NCI-H69 (cell line): Measurements from ENCODE around the gene TMEM18.

Experiments
- DNase-seq: peaks from one replicate; lab custom pipeline; 2025; lab: John Stamatoyannopoulos, UW

TMEM18 gene

DNA sequence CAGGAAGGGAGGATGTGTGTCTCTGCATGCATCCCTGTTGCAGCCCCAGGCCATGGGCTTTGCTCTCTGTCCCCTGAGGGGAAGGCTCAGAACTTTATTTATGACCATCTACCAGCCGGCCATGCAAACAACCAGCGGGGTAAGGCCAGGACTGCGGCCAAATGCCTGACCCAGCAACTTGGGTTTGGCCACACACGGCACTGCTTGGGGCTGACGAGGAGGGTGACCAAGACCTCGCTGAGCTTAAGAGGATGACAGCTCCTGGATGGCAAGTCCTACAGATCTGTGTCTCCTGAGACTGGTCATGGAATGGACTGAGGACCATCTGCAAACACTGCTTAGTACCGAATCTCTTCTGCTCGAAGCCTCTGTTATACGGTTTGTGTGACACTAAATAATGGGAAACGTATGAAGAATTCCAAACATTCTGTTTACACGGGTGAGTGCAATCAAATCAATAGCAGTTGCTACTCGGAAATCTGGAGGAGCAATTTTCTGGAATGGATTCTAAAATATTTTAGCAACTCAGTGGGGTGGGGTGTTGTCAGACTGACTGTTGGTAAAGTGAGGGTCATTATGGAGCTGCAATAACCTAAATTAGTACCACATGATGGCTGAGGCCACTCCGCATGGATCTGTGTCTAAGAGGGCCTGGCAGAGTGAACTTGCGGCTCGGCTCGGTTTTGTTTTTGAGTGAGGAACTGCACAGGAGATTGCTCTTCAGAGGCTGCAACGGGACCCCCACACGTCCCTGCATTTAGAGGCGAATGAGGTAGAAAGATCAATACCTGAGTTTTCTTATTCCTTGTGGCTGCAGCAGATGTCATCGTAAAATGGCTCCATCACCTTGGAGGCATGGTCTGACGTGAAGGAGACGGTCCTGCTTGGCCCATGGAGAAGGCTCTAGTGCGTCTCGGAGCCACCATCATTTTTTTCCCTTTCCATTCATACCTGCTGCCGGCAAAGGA lies 26.6 kb downstream of the TMEM18 start:
- no peak for DNase-seq

- DNase-seq: no peak
Observed at GRCh38 chr2:649426-650342, 27.5 kb downstream of the TMEM18 start.

DNA sequence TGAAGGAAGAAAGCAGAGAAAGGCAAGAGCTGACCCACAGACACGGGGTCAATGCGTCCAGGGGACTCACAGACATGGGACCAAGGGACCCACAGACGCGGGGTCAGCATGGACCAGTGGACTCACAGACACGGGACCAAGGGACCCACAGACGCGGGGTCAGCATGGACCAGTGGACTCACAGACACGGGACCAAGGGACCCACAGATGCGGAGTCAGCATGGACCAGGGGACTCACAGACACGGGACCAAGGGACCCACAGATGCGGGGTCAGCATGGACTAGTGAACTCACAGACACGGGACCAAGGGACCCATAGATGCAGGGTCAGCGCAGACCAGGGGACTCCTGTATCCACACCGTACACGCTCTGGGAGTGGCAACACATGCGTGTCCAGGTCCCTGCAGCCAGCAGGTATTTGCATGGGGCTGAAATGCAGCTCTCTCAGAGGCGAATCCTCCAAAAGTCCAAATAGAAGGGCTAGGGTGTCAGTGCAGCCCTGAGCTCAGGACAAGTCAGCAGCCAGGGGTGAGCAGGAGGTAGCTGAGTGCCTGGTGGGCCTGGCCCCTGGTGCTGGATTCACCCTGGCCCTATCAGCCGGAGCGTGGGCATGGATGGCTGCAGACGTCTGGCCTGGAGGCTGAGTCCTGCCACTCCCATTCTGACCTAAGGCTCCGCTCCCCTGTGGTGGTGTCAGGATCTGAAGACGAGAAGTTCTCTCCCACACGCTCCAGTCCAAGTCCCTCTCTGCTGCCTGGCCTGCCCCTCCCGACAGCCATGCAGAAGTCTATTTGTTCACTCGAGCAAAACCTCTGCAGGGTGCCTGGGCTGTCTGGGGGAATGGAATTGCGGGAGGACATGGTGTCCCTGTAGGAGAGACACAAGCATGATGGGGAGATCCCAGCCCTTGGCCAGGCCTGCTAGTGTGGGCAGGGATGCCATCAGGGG lies 28.5 kb downstream of the TMEM18 start:
- no peak for DNase-seq

GRCh38 chr2:647691-648231 lies 29.4 kb downstream of the TMEM18 start:
- DNase-seq: no peak

DNA sequence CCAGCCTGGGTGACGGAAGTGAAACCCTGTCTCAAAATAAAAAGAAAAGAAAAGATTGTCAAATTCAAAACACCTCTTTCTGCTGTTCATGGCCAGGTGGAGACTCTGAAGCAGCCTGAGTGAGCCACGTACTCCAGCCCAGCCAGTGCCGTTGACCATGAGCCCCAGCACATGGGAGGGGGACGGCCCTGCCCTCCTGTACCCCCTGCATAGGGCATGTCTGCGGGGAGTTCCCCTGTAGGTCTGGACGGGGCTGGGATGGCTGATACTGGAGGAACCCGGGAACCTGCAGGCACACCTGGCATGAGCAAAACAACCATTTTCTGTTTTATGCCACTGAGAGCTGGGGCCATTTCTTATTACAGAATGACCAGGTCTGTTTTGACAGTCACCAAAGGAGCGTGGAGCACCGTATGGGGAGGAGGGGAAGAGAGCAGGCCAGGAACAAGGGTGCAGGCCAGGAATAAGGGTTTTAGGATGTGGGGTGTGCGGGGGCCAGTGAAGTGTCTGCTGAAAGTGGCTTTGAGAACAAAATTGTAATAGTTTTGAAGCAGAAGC lies 30.1 kb downstream of the TMEM18 start:
- DNase-seq: no peak

GRCh38 chr2:644871-645270 lies 32.3 kb downstream of the TMEM18 start:
- no peak for DNase-seq

DNA sequence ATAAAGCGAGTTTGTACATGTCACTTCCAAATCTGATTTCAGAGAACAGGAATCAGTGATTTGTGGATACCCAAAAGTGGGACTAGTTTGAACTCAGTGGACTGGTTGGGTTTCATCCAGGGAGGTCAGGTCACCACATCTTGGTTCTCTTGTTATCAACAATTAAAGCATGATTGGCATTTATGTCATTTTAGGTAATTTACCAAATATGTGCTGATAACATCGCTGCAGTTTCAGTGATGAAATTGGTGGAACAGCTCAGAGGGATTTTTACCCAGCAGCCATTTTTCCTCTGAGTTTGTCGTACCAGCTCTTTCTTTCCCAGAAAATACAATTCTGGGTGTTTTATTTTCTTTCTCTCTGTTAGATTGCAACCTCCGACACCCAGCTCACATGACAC lies 33.4 kb downstream of the TMEM18 start:
- DNase-seq: no peak

DNA sequence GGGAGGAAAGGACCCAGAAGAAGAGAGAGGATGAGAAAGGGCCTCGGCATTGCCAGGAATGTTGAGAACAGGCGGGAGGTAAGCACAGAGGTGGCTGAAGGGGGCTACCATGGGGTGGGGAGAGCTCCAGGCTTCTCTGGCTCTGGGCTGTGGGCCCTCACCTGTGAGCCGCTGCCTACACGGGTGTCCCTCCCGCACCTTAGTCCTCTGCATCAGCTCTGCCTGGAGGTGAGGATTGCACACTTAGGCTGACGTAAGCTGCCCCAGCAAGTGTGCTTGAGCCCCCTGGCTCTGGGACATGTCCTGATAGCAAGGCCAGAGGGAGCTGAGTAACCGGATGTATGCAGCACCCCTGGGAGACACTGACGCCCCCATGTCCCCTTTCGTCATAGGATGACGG lies 33.9 kb downstream of the TMEM18 start:
- DNase-seq: no peak

GRCh38 chr2:641872-642815 lies 35.1 kb downstream of the TMEM18 start:
- DNase-seq: no peak

DNA sequence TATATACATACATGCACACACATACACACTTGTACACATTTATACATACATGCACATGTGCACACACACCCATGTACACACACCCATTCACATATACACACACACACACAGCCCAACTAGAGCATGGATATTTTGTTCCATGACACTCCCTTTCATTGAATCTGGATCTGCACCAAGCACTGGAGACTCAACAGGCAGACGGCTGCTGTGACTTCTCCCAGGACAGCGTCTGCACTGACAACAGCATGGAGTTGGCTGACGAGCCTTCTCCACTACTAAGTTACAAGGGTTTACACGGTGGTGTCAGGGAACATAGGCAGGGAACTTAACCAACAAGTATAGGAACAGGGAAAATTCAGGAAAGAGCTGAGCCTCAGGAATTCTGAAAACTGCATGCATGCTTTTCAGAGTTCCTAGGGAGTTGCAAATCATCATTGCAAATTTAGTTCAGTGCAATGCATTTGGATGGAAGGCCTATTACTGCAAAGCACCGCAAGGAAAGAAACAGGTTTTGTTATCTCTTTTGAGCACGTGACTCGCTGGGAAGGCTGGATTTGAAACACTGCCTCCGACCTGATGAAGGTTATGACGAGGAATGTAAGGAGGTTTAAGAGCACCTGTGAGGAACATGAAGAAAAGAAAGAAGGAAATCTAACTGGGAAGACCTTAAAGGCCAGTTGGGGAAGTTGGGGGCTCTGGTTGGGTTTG lies 35.9 kb downstream of the TMEM18 start:
- no peak for DNase-seq

- DNase-seq: no peak
Observed at GRCh38 chr2:639703-640102, 37.5 kb downstream of the TMEM18 start.

GRCh38 chr2:637804-638203 lies 39.4 kb downstream of the TMEM18 start:
- no peak for DNase-seq

DNA sequence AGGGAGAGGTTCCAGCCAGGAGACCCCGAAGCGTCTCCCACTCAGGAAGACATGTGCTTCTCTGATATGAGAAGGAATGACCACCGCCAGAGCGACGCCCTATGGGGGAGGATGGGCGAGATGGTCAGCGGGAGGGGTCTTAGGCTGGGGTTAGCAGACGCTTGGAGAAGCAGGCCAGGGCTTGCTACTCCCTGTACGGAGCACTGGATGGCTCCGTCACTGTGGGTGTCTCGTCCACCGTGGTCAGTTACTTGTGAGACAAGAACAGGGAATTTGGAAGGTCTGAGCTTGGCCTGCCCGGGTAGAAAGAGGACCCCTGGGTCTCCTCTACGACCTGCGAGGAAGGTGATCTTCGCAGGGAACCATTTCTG lies 39.8 kb downstream of the TMEM18 start:
- no peak for DNase-seq

GRCh38 chr2:636641-637405 lies 40.4 kb downstream of the TMEM18 start:
- DNase-seq: peak; percentile 36

DNA sequence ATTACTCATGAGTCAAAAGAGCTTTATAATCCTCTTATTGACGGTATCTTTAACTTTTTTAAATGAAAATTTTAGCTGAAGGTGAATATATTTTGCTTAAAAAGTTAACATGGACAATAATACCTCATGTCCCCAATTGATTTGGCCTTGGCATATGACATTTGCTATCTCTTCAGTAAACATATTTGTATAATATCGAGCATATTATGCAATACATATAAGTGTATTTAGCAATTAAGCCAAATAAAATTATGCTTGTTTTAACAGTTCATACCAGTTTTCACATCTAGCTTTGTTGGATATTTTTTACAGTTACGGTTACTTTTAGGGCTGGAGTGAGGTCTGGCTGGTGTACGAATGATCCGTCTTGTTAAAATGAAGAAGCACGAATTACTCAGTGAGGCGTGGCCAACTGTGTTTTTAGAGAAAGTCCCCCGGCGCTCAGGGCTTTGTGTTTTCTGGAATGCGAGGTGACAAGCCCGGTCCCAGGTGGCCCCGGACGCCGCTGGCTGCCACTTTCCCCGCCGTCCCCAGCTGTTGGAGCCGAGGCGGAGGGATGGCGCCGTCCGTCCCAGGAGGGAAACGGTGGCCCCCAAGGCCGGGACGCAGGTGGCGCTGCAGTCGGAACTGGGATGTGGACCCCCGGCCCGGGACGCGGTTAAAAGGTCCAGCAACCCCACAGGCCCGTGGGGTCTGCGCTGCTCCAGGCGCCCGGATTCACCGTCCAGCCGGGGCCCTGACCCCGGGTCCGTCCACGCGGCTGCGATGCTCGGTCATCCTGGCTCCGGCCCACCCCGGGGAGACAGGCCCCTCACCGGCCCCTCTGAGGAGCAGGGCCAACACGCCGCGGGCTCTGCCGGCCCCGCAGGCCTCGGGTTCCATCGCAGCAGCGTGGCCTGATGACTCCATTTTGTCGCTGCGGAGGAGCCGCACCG lies 41.3 kb downstream of the TMEM18 start:
- no peak for DNase-seq

GRCh38 chr2:634636-635388 lies 42.4 kb downstream of the TMEM18 start:
- DNase-seq: no peak

GRCh38 chr2:634041-634440 lies 43.2 kb downstream of the TMEM18 start:
- DNase-seq: no peak
